ENCODE data around the gene LRRN2.

LRRN2 gene

GRCh38 chr1:204612326-204612725 lies 73.2 kb downstream of the LRRN2 start:
- no peak for DNase-seq (ENCODE audit: insufficient read length, low spot score)
- FAIRE-seq = no peak

- no peak for FAIRE-seq
- no peak for DNase-seq (ENCODE audit: insufficient read length, low spot score)
Observed at GRCh38 chr1:204611036-204611435, 74.5 kb downstream of the LRRN2 start.

- no peak for DNase-seq (ENCODE audit: insufficient read length, low spot score)
- no peak for FAIRE-seq
Observed at GRCh38 chr1:204607910-204608309, 77.6 kb downstream of the LRRN2 start.

GRCh38 chr1:204605791-204606190 lies 79.7 kb downstream of the LRRN2 start:
- FAIRE-seq = no peak

GRCh38 chr1:204602871-204603542 lies 82.5 kb downstream of the LRRN2 start:
- no peak for DNase-seq (ENCODE audit: insufficient read length, low spot score)
- FAIRE-seq = no peak

More at GRCh38 chr1:204605791-204606190, 79.7 kb downstream of the LRRN2 start:
- DNase-seq (ENCODE audit: insufficient read length, low spot score) = no peak

- DNase-seq (ENCODE audit: insufficient read length, low spot score) (no peak), FAIRE-seq (no peak)
Observed at GRCh38 chr1:204602111-204602579, 83.4 kb downstream of the LRRN2 start.

- DNase-seq (ENCODE audit: insufficient read length, low spot score) (no peak), FAIRE-seq (no peak)
Observed at GRCh38 chr1:204600968-204601367, 84.6 kb downstream of the LRRN2 start.

GRCh38 chr1:204600203-204600602 lies 85.3 kb downstream of the LRRN2 start:
- DNase-seq (ENCODE audit: insufficient read length, low spot score) (no peak), FAIRE-seq (no peak)

- FAIRE-seq = no peak
- DNase-seq (ENCODE audit: insufficient read length, low spot score) = no peak
Observed at GRCh38 chr1:204599596-204599995, 85.9 kb downstream of the LRRN2 start.

GRCh38 chr1:204599098-204599497 lies 86.4 kb downstream of the LRRN2 start:
- DNase-seq (ENCODE audit: insufficient read length, low spot score) = no peak
- no peak for FAIRE-seq

GRCh38 chr1:204598319-204598969 lies 87.1 kb downstream of the LRRN2 start:
- FAIRE-seq (no peak), DNase-seq (ENCODE audit: insufficient read length, low spot score) (no peak)

- FAIRE-seq (no peak), DNase-seq (ENCODE audit: insufficient read length, low spot score) (no peak)
Observed at GRCh38 chr1:204592246-204592948, 93.1 kb downstream of the LRRN2 start.

GRCh38 chr1:204591473-204592090 lies 94.0 kb downstream of the LRRN2 start:
- FAIRE-seq = no peak

GRCh38 chr1:204589409-204590038 lies 96.0 kb downstream of the LRRN2 start:
- FAIRE-seq = no peak

More at GRCh38 chr1:204591473-204592090, 94.0 kb downstream of the LRRN2 start:
- no peak for DNase-seq (ENCODE audit: insufficient read length, low spot score)

GRCh38 chr1:204588826-204589225 lies 96.7 kb downstream of the LRRN2 start:
- DNase-seq (ENCODE audit: insufficient read length, low spot score) (no peak), FAIRE-seq (no peak)

More at GRCh38 chr1:204589409-204590038, 96.0 kb downstream of the LRRN2 start:
- DNase-seq (ENCODE audit: insufficient read length, low spot score) = no peak

- FAIRE-seq (no peak), DNase-seq (ENCODE audit: insufficient read length, low spot score) (no peak)
Observed at GRCh38 chr1:204587621-204588020, 97.9 kb downstream of the LRRN2 start.

- no peak for DNase-seq (ENCODE audit: insufficient read length, low spot score)
- FAIRE-seq = no peak
Observed at GRCh38 chr1:204584699-204585372, 100.7 kb downstream of the LRRN2 start.

- FAIRE-seq (no peak), DNase-seq (ENCODE audit: insufficient read length, low spot score) (no peak)
Observed at GRCh38 chr1:204583909-204584632, 101.5 kb downstream of the LRRN2 start.

- FAIRE-seq (no peak), DNase-seq (ENCODE audit: insufficient read length, low spot score) (no peak)
Observed at GRCh38 chr1:204581759-204582158, 103.8 kb downstream of the LRRN2 start.
